Body of pancreas (tissue), 4 donors: ENCODE measurements around the gene SOCS6.

ENCODE experiments used
- CTCF ChIP-seq, 7 experiments: fragments of 450-650 bp in 4 of 7; fragments of 200-600 bp in 3 of 7; sonication (generic) in 3 of 7; IDR thresholded peaks; one replicate each; pipeline ENCODE4 v1.5.1; 2016 to 2019; ENCODE audit warnings: antibody characterized with exemption in 7 of 7
- POLR2A ChIP-seq, 3 donors: fragments of 450-650 bp; IDR thresholded peaks; one replicate each; pipeline ENCODE4 v1.6.1; 2016; ENCODE audit warnings: antibody characterized with exemption in 3 of 3, mild to moderate bottlenecking in 2 of 3

- no peak for TF ChIP-seq CTCF (IDR thresholded peaks at IDR 0.05)
- peak in 1 of 3 donors; percentile 23 for TF ChIP-seq POLR2A (IDR thresholded peaks at IDR 0.05)
Observed at GRCh38 chr18:70376914-70377258, 88.0 kb downstream of the SOCS6 start.
